Choroid plexus epithelial cell (primary cell): Measurements from ENCODE around the gene DGKI.

Experiments used
- DNase-seq: peaks from one replicate; pipeline ENCODE4 v3.0.0-alpha.2; 2010; ENCODE audit warnings: low read depth
- H3K4me3 ChIP-seq: 2 replicates; pipeline ENCODE4 v1.5.1; 2011; ENCODE audit warnings: low read depth, mild to moderate bottlenecking, control low read depth, low read length, moderate library complexity
- TF ChIP-seq, protein P1 (sequence below): conservative IDR thresholded peaks from 2 replicates; pipeline ENCODE4 v1.5.1; 2011; ENCODE audit warnings: low read depth, mild to moderate bottlenecking, control low read depth, inconsistent platforms, low read length, moderate library complexity

DGKI gene

DNA sequence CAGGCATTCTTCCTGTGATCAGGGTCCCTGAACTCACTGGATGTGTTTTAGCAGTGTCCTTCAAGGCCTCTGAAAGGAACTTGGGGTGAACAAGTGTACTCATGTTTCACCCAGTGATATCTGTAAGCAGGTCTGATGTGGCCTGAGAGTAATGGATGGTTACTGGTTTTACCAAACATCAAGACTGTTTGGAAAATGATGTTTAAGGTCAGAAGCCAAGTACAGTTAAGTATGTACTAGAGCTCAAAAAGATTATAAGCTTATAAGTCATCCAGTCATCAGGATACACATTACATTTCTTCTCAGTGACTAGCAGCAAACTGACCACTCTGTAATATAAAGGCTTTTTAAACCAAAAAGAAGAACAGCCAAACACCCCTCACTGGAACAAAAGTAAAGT, 423.5 kb downstream of the DGKI start:
- no peak overlapping the region for H3K4me3 ChIP-seq
- DNase-seq: no peak
- TF ChIP-seq, protein P1, sequence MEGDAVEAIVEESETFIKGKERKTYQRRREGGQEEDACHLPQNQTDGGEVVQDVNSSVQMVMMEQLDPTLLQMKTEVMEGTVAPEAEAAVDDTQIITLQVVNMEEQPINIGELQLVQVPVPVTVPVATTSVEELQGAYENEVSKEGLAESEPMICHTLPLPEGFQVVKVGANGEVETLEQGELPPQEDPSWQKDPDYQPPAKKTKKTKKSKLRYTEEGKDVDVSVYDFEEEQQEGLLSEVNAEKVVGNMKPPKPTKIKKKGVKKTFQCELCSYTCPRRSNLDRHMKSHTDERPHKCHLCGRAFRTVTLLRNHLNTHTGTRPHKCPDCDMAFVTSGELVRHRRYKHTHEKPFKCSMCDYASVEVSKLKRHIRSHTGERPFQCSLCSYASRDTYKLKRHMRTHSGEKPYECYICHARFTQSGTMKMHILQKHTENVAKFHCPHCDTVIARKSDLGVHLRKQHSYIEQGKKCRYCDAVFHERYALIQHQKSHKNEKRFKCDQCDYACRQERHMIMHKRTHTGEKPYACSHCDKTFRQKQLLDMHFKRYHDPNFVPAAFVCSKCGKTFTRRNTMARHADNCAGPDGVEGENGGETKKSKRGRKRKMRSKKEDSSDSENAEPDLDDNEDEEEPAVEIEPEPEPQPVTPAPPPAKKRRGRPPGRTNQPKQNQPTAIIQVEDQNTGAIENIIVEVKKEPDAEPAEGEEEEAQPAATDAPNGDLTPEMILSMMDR: no peak

- no peak for DNase-seq
- no peak overlapping the region for H3K4me3 ChIP-seq
- TF ChIP-seq, protein P1: no peak
Observed at GRCh38 chr7:137421366-137421765, 425.4 kb downstream of the DGKI start.

- TF ChIP-seq, protein P1: no peak
- no peak overlapping the region for H3K4me3 ChIP-seq
- no peak for DNase-seq
Observed at GRCh38 chr7:137418841-137419240, 427.9 kb downstream of the DGKI start.

GRCh38 chr7:137417464-137417863, 429.3 kb downstream of the DGKI start:
- no peak for DNase-seq
- TF ChIP-seq, protein P1: no peak
- H3K4me3 ChIP-seq: no peak overlapping the region

DNA sequence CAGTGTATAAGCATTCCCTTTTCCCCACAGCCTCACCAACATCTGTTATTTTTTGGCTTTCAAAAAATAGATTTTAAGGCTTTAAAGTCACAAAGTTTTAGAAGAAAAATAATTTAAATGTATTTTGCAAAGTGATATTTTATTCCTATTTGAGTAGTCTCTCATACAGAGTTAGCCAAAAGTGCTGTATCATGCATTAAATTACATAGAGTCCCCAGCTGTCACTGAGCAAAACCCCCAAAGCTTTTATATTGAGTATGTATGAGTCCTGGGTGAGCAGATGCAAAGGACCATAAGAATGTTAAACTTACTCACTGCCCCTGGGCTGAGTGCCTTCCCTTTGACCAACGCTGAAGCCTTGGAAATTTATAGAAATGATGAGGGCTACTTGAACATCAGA, 432.9 kb downstream of the DGKI start:
- TF ChIP-seq, protein P1: no peak
- DNase-seq: no peak
- no peak overlapping the region for H3K4me3 ChIP-seq

DNA sequence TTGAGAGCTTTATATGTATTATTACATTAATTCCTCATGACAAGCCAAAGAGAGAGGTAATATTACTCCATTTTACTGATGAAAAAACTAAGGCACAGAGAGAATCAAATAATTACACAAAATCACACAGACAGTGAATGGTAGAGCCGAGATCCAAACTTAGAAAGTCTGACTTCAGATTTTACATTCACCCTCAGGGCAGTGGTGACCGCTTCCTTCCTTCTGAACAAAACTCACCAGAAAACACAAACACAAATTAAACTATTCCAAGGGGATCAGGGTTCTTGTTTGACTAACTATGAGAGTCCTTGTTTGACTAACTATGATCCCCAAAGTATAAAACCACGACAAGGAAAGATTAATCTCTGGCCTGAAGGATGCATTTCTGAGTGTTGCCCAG, 435.3 kb downstream of the DGKI start:
- no peak overlapping the region for H3K4me3 ChIP-seq
- no peak for DNase-seq
- TF ChIP-seq, protein P1: no peak

GRCh38 chr7:137408126-137408525, 438.6 kb downstream of the DGKI start:
- no peak for DNase-seq
- no peak overlapping the region for H3K4me3 ChIP-seq
- TF ChIP-seq, protein P1: no peak
